Ascending aorta (tissue), 2 donors: Measurements from ENCODE around the gene TRAPPC5. TPM values are rescaled to one million over a fixed set of nuclear protein-coding genes. Genes with fewer than 3 reads are reported as not detected.

Experiments used
- DNase-seq, 2 donors: peaks; one replicate each; pipeline ENCODE4 v3.0.0-alpha.2; 2019; ENCODE audit warnings: low spot score in 2 of 2
- H3K27ac ChIP-seq, 2 donors: fragments of 200-600 bp; sonication (generic); one replicate each; pipeline ENCODE4 v1.5.1; 2016 to 2017; ENCODE audit warnings: mild to moderate bottlenecking in 1 of 2
- H3K27me3 ChIP-seq: fragments of 200-600 bp; sonication (generic); one replicate; pipeline ENCODE4 v1.5.1; 2017
- H3K36me3 ChIP-seq, 2 donors: fragments of 200-600 bp; sonication (generic); one replicate each; pipeline ENCODE4 v1.5.1; 2016
- H3K4me1 ChIP-seq, 2 donors: fragments of 200-600 bp; sonication (generic); one replicate each; pipeline ENCODE4 v1.5.1; 2016 to 2017; ENCODE audit warnings: mild to moderate bottlenecking in 1 of 2
- H3K4me3 ChIP-seq, 2 donors: fragments of 200-600 bp; sonication (generic); one replicate each; pipeline ENCODE4 v1.5.1; 2016 to 2017; ENCODE audit warnings: mild to moderate bottlenecking in 1 of 2
- H3K9me3 ChIP-seq, 2 donors: fragments of 200-600 bp; sonication (generic); one replicate each; pipeline ENCODE4 v1.5.1; 2016
- CTCF ChIP-seq, 3 experiments: fragments of 200-600 bp in 2 of 3; fragments of 450-650 bp in 1 of 3; sonication (generic) in 2 of 3; IDR thresholded peaks; one replicate each; pipeline ENCODE4 v1.5.1; 2016 to 2019; ENCODE audit warnings: antibody characterized with exemption in 3 of 3, mild to moderate bottlenecking in 1 of 3, moderate library complexity in 1 of 3
- intact Hi-C: fragments of 100-400 bp; cut with DNase I; formaldehyde crosslinking; loops from one replicate; pipeline ENCODE4 v1.15.1; 2023
- total RNA-seq: library from RNA; depleted of rRNA; stranded (reverse); fragments of >200 nt; gene quantifications from one replicate; pipeline ENCODE4 v1.1.0, GENCODE V29; 2016

The TRAPPC5 gene
- total RNA-seq, 1 donor from 2014 or later = 166 TPM

DNA sequence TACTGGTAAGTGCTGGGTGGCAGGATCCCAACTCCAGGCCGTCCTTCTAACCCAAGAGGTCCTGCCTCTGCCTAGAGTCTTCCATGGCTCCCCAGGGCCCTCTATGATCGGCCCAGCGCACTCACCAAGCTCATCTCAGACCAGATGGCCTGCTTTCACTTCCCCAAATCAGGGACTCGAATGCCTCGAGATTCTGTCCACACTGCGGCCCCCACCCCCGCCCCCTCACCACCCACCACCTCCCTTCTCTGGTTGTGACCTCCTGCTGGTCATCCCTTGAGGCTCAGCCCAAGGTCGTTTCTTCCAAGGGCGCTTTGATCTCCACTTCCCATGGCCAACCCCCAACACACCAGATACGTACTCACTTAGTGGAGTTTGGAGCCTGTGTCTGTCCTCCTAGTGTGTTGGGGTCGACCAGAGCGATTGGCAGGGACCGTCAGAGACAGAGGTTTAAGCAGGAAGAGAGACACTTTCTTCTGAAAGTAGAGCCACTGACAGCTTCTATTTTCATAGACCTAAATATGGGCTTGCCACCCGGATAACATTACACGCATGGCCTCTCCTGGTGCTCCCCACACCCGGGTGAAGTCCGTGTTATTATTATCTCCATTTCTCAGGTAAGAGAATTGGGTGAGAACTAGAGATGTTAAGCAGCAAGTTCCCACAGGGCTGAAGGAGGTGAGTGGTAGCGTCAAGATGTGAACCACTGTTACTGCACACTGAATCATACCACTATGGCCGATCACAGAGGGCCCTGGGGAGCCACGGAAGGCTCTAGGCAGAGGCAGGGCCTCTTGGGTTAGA, 21.2 kb downstream of the TRAPPC5 start, which contains the start of gene FCER2:
TSS of gene FCER2 (minus strand) at position 478 of the 804 bp plus-strand sequence. CDS start 2,371 bp downstream, outside the sequence.
- no peaks in the 10 kb centered on the region for H3K27me3 ChIP-seq
- no peak for TF ChIP-seq CTCF (IDR thresholded peaks at IDR 0.05)
- intact Hi-C loops = no loop called here
- no peaks in the 10 kb centered on the region for H3K4me1 ChIP-seq
- H3K36me3 ChIP-seq = no peaks in the 10 kb centered on the region
- no peaks in the 10 kb centered on the region for H3K9me3 ChIP-seq
- DNase-seq = no peak
- H3K27ac ChIP-seq = no peak within 1 kb of the TSS
- no peak within 1 kb of the TSS for H3K4me3 ChIP-seq

DNA sequence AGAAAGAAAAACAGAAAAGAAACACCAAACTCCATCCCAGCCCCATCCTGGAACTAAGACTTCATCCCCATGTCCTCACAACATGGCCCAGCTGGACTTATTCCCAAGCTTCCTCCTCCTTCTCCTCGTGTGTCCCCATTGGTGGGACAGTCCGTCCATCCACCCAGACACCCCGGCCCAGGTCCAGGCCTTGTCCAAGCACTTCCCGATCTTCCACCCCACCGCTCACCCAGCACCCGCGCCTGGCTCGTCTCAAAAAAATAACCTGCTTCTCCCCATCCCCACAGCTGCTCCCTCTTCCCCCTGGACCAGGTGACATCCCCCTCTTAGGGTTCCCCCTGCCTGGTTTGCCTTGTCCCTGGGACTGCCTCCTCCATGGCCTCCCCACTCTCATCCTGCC, 22.7 kb downstream of the TRAPPC5 start:
- intact Hi-C loops = no loop called here
- Histone ChIP-seq H3K36me3 (no peaks in the 10 kb centered on the region), H3K4me1 (no peaks in the 10 kb centered on the region), H3K27ac (no peak overlapping the region), H3K27me3 (no peaks in the 10 kb centered on the region), H3K4me3 (no peak overlapping the region), H3K9me3 (no peaks in the 10 kb centered on the region)
- TF ChIP-seq CTCF (IDR thresholded peaks at IDR 0.05) = no peak
- no peak for DNase-seq

GRCh38 chr19:7704280-7705060, 23.8 kb downstream of the TRAPPC5 start:
- Histone ChIP-seq H3K4me1 (no peaks in the 10 kb centered on the region), H3K36me3 (no peaks in the 10 kb centered on the region), H3K9me3 (no peaks in the 10 kb centered on the region), H3K27me3 (no peaks in the 10 kb centered on the region), H3K27ac (no peak overlapping the region), H3K4me3 (no peak overlapping the region)
- TF ChIP-seq CTCF (IDR thresholded peaks at IDR 0.05) = no peak
- DNase-seq = no peak
- intact Hi-C loops = no loop called here

GRCh38 chr19:7705387-7706187, 25.0 kb downstream of the TRAPPC5 start:
- no peaks in the 10 kb centered on the region for H3K4me1 ChIP-seq
- TF ChIP-seq CTCF (IDR thresholded peaks at IDR 0.05) = no peak
- H3K9me3 ChIP-seq = no peaks in the 10 kb centered on the region
- intact Hi-C loops = no loop called here
- peak overlapping the region in 1 of 2 donors; percentile 16 for H3K27ac ChIP-seq
- H3K36me3 ChIP-seq = no peaks in the 10 kb centered on the region
- DNase-seq = no peak
- H3K4me3 ChIP-seq = no peak overlapping the region
- H3K27me3 ChIP-seq = no peaks in the 10 kb centered on the region

- TF ChIP-seq CTCF (IDR thresholded peaks at IDR 0.05) = no peak
- peak overlapping the region in 1 of 2 donors; percentile 16 for H3K27ac ChIP-seq
- no peak for DNase-seq
- no peaks in the 10 kb centered on the region for H3K9me3 ChIP-seq
- H3K4me3 ChIP-seq = no peak overlapping the region
- H3K27me3 ChIP-seq = no peaks in the 10 kb centered on the region
- no peaks in the 10 kb centered on the region for H3K36me3 ChIP-seq
- intact Hi-C loops = no loop called here
- no peaks in the 10 kb centered on the region for H3K4me1 ChIP-seq
These were observed 25.7 kb downstream of the TRAPPC5 start for GRCh38 chr19:7706188-7706954.
